Trophoblast cell (in vitro differentiated cells and primary cell): Measurements from ENCODE around the gene SLC39A2.
"Not testable (repeated sequence)": the region's sequence is repeated elsewhere in the genome, so short reads cannot be mapped to it uniquely, and the experiment has no call there.

Experiments used
- DNase-seq, 2 donors: peaks; one replicate each; pipeline ENCODE4 v3.0.0-alpha.2; 2016
- H2AFZ ChIP-seq: 2 replicates; pipeline ENCODE4 v1.6.1; 2013; ENCODE audit warnings: low read length, moderate library complexity, mild to moderate bottlenecking; ENCODE audit not compliant: insufficient read depth, poor library complexity
- H2AK5ac ChIP-seq: 2 replicates; pipeline ENCODE4 v1.6.1; 2013; ENCODE audit warnings: mild to moderate bottlenecking, low read length
- H2BK120ac ChIP-seq: 2 replicates; pipeline ENCODE4 v1.6.1; 2013; ENCODE audit warnings: low read length, mild to moderate bottlenecking, moderate library complexity; ENCODE audit not compliant: insufficient read depth, poor library complexity
- H2BK12ac ChIP-seq: 2 replicates; pipeline ENCODE4 v1.6.1; 2013; ENCODE audit warnings: mild to moderate bottlenecking, low read length, moderate library complexity
- H2BK5ac ChIP-seq: 2 replicates; pipeline ENCODE4 v1.6.1; 2013; ENCODE audit warnings: low read length, low read depth, moderate library complexity, mild to moderate bottlenecking; ENCODE audit not compliant: poor library complexity
- H3K14ac ChIP-seq: 2 replicates; pipeline ENCODE4 v1.6.1; 2013; ENCODE audit warnings: mild to moderate bottlenecking, low read length
- H3K18ac ChIP-seq: 2 replicates; pipeline ENCODE4 v1.6.1; 2013; ENCODE audit warnings: mild to moderate bottlenecking, low read length
- H3K23ac ChIP-seq: 2 replicates; pipeline ENCODE4 v1.6.1; 2013; ENCODE audit warnings: low read length
- H3K27ac ChIP-seq: 2 replicates; pipeline ENCODE4 v1.5.1; 2013; ENCODE audit warnings: low read depth, mild to moderate bottlenecking, inconsistent platforms, low read length, moderate library complexity
- H3K27me3 ChIP-seq: 2 replicates; pipeline ENCODE4 v1.6.1; 2013; ENCODE audit warnings: inconsistent platforms, mild to moderate bottlenecking, low read length, moderate library complexity; ENCODE audit not compliant: insufficient read depth
- H3K36me3 ChIP-seq, 2 experiments: 1 replicate in 1 of 2; 2 replicates in 1 of 2; pipeline ENCODE4 v1.6.1; 2013; ENCODE audit warnings: low read length in 2 of 2, mild to moderate bottlenecking in 2 of 2, moderate library complexity in 1 of 2; ENCODE audit not compliant: insufficient read depth in 2 of 2, control insufficient read depth in 1 of 2
- H3K4ac ChIP-seq: 2 replicates; pipeline ENCODE4 v1.6.1; 2013; ENCODE audit warnings: low read depth, mild to moderate bottlenecking, low read length, moderate library complexity
- H3K4me1 ChIP-seq, 2 experiments: 1 replicate in 1 of 2; 2 replicates in 1 of 2; pipeline ENCODE4 v1.6.1; 2013; ENCODE audit warnings: low read length in 2 of 2, mild to moderate bottlenecking in 2 of 2, moderate library complexity in 1 of 2; ENCODE audit not compliant: insufficient read depth in 2 of 2, control insufficient read depth in 1 of 2
- H3K4me2 ChIP-seq: 2 replicates; pipeline ENCODE4 v1.6.1; 2013; ENCODE audit warnings: inconsistent platforms, mild to moderate bottlenecking, low read length, moderate library complexity
- H3K4me3 ChIP-seq: 2 replicates; pipeline ENCODE4 v1.5.1; 2013; ENCODE audit warnings: mild to moderate bottlenecking, low read depth, low read length, inconsistent platforms
- H3K79me1 ChIP-seq: one replicate; pipeline ENCODE4 v1.6.1; 2013; ENCODE audit warnings: low read length
- H3K79me2 ChIP-seq: 2 replicates; pipeline ENCODE4 v1.6.1; 2013; ENCODE audit warnings: low read length, mild to moderate bottlenecking; ENCODE audit not compliant: control insufficient read depth, insufficient read depth, poor library complexity
- H3K9ac ChIP-seq: 2 replicates; pipeline ENCODE4 v1.6.1; 2013; ENCODE audit warnings: mild to moderate bottlenecking, low read length
- H3K9me3 ChIP-seq: 2 replicates; pipeline ENCODE4 v1.6.1; 2013; ENCODE audit warnings: low read depth, mild to moderate bottlenecking, control low read depth, inconsistent platforms, low read length; ENCODE audit not compliant: insufficient read depth
- H4K12ac ChIP-seq: 2 replicates; pipeline ENCODE4 v1.6.1; 2013; ENCODE audit warnings: low read depth, mild to moderate bottlenecking, low read length, moderate library complexity
- H4K8ac ChIP-seq: 2 replicates; pipeline ENCODE4 v1.6.1; 2013; ENCODE audit warnings: low read depth, mild to moderate bottlenecking, low read length, moderate library complexity
- H4K91ac ChIP-seq: one replicate; pipeline ENCODE4 v1.6.1; 2013; ENCODE audit warnings: low read depth, mild to moderate bottlenecking, low read length, moderate library complexity
- WGBS: extraction: QIAGEN DNeasy Blood & Tissue Kit; methylation state at CpG from one replicate; pipeline ENCODE4 v1.1.7; 2013; ENCODE audit warnings: missing lambda C conversion rate; ENCODE audit not compliant: insufficient read length, insufficient coverage; ENCODE audit errors: extremely low coverage; 5-methylcytosine and 5-hydroxymethylcytosine counted together

Gene SLC39A2

DNA sequence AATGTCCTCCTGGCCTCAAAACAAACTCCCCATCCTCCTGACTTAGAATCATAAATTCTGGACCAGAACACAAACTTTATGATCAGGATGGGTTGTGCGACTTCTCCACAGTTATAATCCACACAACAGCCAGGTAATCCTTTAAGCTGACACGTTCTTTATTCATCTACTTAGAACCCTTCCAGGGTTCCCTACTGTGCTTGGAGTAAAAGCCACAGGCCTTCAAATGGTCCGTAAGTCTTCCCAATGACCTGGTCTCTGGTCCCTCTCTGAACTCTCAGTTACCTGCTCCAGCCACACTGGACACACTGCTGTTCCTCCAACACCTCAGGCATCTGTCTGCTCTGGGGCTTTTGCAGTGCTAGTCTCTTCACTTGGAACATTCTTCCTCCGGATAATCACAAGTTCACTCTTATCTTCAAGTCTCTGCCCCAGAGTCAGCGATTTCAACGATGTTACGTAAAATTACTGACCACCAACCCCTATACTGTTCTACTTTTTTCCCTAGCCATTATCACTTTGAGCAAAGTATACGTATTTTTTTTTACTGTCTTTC is 41.4 kb downstream of the SLC39A2 start:
- no peak overlapping the region for H4K12ac ChIP-seq
- H2AFZ ChIP-seq, result no peak overlapping the region
- H2BK12ac ChIP-seq, result no peak overlapping the region
- H3K14ac ChIP-seq, result no peak overlapping the region
- DNase-seq, result peak; percentile 78 to 90
- H3K4me3 ChIP-seq, result no peak overlapping the region
- H3K27ac ChIP-seq, result no peak overlapping the region
- no peak overlapping the region for H4K91ac ChIP-seq
- H3K18ac ChIP-seq, result no peak overlapping the region
- H3K9me3 ChIP-seq, result no peaks in the 10 kb centered on the region
- peaks cover 4% of the 10 kb centered on the region for H3K79me1 ChIP-seq
- H3K36me3 ChIP-seq, result no peaks in the 10 kb centered on the region
- no peak overlapping the region for H2AK5ac ChIP-seq
- no peaks in the 10 kb centered on the region for H3K27me3 ChIP-seq
- no peak overlapping the region for H4K8ac ChIP-seq
- no peak overlapping the region for H3K4ac ChIP-seq
- H3K79me2 ChIP-seq, result no peaks in the 10 kb centered on the region
- H3K23ac ChIP-seq, result no peak overlapping the region
- H3K4me2 ChIP-seq, result no peak overlapping the region
- no peak overlapping the region for H3K9ac ChIP-seq
- H2BK120ac ChIP-seq, result no peak overlapping the region
- H2BK5ac ChIP-seq, result no peak overlapping the region
- H3K4me1 ChIP-seq, result peaks cover 18 to 26% of the 10 kb centered on the region in 2 experiments
- WGBS, result no CpG with 5 or more reads among the region's 8 CpGs

DNA sequence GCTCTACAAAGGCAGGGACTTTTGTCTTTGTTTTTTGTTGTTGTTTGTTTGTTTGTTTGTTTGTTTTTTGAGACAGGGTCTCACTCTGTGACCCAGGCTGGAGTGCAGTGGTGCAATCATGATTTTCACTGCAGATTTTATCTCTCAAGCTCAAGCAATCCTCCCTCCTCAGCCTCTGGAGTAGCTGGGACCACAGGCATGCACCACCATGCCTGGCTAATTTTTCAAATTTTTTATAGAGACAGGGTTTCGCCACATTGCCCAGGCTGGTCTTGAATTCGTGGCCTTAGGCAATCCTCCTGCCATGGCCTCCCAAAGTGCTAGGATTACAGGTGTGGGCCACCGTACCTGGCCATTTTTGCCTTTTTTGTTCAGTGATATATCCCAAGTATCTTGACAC is 41.8 kb downstream of the SLC39A2 start:
- not testable (repeated sequence) for H3K4me3 ChIP-seq, H3K9ac ChIP-seq, H3K4me2 ChIP-seq, H3K4ac ChIP-seq, H2BK5ac ChIP-seq, H3K9me3 ChIP-seq, H2AK5ac ChIP-seq, H3K18ac ChIP-seq, H3K36me3 ChIP-seq, H3K23ac ChIP-seq, H2BK120ac ChIP-seq, H3K14ac ChIP-seq, H4K8ac ChIP-seq, H2AFZ ChIP-seq, H3K27me3 ChIP-seq, H2BK12ac ChIP-seq, H3K79me1 ChIP-seq, H3K27ac ChIP-seq, H4K91ac ChIP-seq, H3K79me2 ChIP-seq, H4K12ac ChIP-seq
- WGBS, result no CpG with 5 or more reads among the region's 3 CpGs
- peaks cover 18 to 26% of the 10 kb centered on the region in 2 experiments for H3K4me1 ChIP-seq
- DNase-seq, result peak; percentile 84 to 95

DNA sequence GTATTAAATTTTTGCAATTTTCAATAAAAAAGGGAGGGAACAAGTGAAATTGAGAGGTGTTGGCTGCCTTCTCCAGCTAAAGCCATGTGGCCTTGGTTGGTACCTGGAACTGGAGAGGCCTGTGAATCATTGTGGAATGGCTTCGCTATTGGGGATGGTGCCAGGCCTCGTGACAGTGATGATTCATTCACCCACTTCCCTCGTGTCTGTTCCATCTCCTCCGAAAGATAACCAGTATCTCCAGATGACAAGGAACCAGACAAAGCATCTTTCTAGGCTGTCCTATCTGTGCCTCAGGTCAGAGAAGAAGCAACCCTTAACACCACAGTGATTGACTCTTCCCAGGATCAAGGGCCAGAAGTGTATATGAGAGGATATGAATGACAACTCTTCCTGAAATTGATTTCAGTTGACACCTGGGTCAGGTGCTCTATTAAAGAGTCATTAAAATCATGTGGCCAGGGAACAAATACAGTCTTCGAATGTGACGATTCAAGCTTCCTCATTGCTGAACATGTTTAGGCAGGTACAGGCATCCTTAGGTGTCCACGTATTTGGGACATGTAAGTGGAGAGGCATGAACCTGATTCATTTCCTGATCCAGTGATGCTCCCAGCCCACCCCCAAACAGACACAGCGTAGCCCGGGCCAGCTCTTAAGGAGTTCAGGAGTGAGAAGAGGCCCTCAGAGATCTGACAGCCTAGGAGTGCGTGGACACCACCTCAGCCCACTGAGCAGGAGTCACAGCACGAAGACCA is 42.8 kb downstream of the SLC39A2 start, which contains the start of gene RNASE7:
TSS of gene RNASE7 (plus strand) at position 687 of the 758 bp plus-strand sequence. CDS start 631 bp downstream, outside the sequence.
- no peak within 1 kb of the TSS for H3K27ac ChIP-seq
- peak; percentile 7 to 43 for DNase-seq
- no peak within 1 kb of the TSS for H3K4me3 ChIP-seq
- H3K18ac ChIP-seq, result no peak within 1 kb of the TSS
- H3K79me1 ChIP-seq, result peaks cover 4% of the 10 kb centered on the region
- no peaks in the 10 kb centered on the region for H3K27me3 ChIP-seq
- H3K9me3 ChIP-seq, result no peaks in the 10 kb centered on the region
- peak within 1 kb of the TSS; percentile 58 for H2BK12ac ChIP-seq
- H4K91ac ChIP-seq, result peak within 1 kb of the TSS; percentile 8
- H3K14ac ChIP-seq, result peak within 1 kb of the TSS; percentile 9
- H3K9ac ChIP-seq, result no peak within 1 kb of the TSS
- H3K4me2 ChIP-seq, result no peak within 1 kb of the TSS
- H3K4me1 ChIP-seq, result peaks cover 18 to 26% of the 10 kb centered on the region in 2 experiments
- H3K4ac ChIP-seq, result no peak within 1 kb of the TSS
- H2AFZ ChIP-seq, result no peak within 1 kb of the TSS
- no peak within 1 kb of the TSS for H4K12ac ChIP-seq
- H3K23ac ChIP-seq, result no peak within 1 kb of the TSS
- no peak within 1 kb of the TSS for H2BK120ac ChIP-seq
- H3K36me3 ChIP-seq, result no peaks in the 10 kb centered on the region
- no peak within 1 kb of the TSS for H2BK5ac ChIP-seq
- H2AK5ac ChIP-seq, result peak within 1 kb of the TSS; percentile 31
- no CpG with 5 or more reads among the region's 11 CpGs for WGBS
- no peaks in the 10 kb centered on the region for H3K79me2 ChIP-seq
- no peak within 1 kb of the TSS for H4K8ac ChIP-seq

DNA sequence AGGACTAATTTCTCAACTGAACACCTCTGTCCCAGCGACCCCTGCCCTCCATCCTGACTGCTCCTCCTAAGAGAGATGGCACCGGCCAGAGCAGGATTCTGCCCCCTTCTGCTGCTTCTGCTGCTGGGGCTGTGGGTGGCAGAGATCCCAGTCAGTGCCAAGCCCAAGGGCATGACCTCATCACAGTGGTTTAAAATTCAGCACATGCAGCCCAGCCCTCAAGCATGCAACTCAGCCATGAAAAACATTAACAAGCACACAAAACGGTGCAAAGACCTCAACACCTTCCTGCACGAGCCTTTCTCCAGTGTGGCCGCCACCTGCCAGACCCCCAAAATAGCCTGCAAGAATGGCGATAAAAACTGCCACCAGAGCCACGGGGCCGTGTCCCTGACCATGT is 43.8 kb downstream of the SLC39A2 start:
- WGBS, result no CpG with 5 or more reads among the region's 8 CpGs
- H3K14ac ChIP-seq, result no peak overlapping the region
- H3K79me1 ChIP-seq, result peaks cover 4% of the 10 kb centered on the region
- no peak overlapping the region for H2AFZ ChIP-seq
- H4K12ac ChIP-seq, result no peak overlapping the region
- H3K9ac ChIP-seq, result no peak overlapping the region
- H3K9me3 ChIP-seq, result no peaks in the 10 kb centered on the region
- H2BK120ac ChIP-seq, result no peak overlapping the region
- H3K79me2 ChIP-seq, result no peaks in the 10 kb centered on the region
- no peaks in the 10 kb centered on the region for H3K27me3 ChIP-seq
- H3K27ac ChIP-seq, result no peak overlapping the region
- no peak overlapping the region for H3K4ac ChIP-seq
- H4K8ac ChIP-seq, result no peak overlapping the region
- H3K4me2 ChIP-seq, result no peak overlapping the region
- H3K36me3 ChIP-seq, result no peaks in the 10 kb centered on the region
- DNase-seq, result no peak
- no peak overlapping the region for H2BK5ac ChIP-seq
- H3K4me1 ChIP-seq, result peaks cover 18 to 26% of the 10 kb centered on the region in 2 experiments
- H2BK12ac ChIP-seq, result no peak overlapping the region
- no peak overlapping the region for H4K91ac ChIP-seq
- H3K4me3 ChIP-seq, result no peak overlapping the region
- no peak overlapping the region for H3K18ac ChIP-seq
- no peak overlapping the region for H3K23ac ChIP-seq
- no peak overlapping the region for H2AK5ac ChIP-seq
